Upper lobe of right lung (tissue), 1 donor: Measurements from ENCODE around the gene IFITM1. TPM values are rescaled to one million over a fixed set of nuclear protein-coding genes. Genes with fewer than 3 reads are reported as not detected.
A peak's percentile ranks its signal among the peaks of the same experiment; 100 is the strongest.
"Not testable (repeated sequence)": the region's sequence is repeated elsewhere in the genome, so short reads cannot be mapped to it uniquely, and the experiment has no call there.

ENCODE experiments used
- ATAC-seq: fragments of 200-7000 bp; cut with Tn5 transposase; one replicate; pipeline ENCODE4 v1.9.1; 2020; ENCODE audit warnings: mild to moderate bottlenecking, moderate library complexity
- DNase-seq: peaks from one replicate; pipeline ENCODE4 v3.0.0-alpha.2; 2020
- H3K27ac ChIP-seq: fragments of 200-600 bp; one replicate; pipeline ENCODE4 v1.8.0; 2022
- H3K27me3 ChIP-seq: fragments of 200-600 bp; one replicate; pipeline ENCODE4 v1.8.0; 2022; ENCODE audit warnings: mild to moderate bottlenecking
- H3K36me3 ChIP-seq: fragments of 200-600 bp; one replicate; pipeline ENCODE4 v1.8.0; 2022
- H3K4me1 ChIP-seq: fragments of 200-600 bp; one replicate; pipeline ENCODE4 v1.8.0; 2022
- H3K4me3 ChIP-seq: fragments of 200-600 bp; one replicate; pipeline ENCODE4 v1.8.0; 2022; ENCODE audit warnings: mild to moderate bottlenecking
- H3K9me3 ChIP-seq: fragments of 200-600 bp; one replicate; pipeline ENCODE4 v1.8.0; 2022
- intact Hi-C: fragments of 100-400 bp; cut with DNase I; formaldehyde crosslinking; loops from one replicate; pipeline ENCODE4 v1.11.0; 2022
- total RNA-seq: library from RNA; stranded (reverse); fragmentation: NEBNext Ultra II Directional; extraction: Animal tissue kit (Norgen Biotek cat#: 25700); gene quantifications from one replicate; pipeline ENCODE4 v1.2.1, GENCODE V29; 2021
- TF ChIP-seq, protein P1 (sequence below): fragments of 200-600 bp; IDR thresholded peaks from one replicate; pipeline ENCODE4 v1.8.0; 2022; ENCODE audit warnings: antibody characterized with exemption
- donor health status: DM: no; HTN: yes; CAD: no; lungs with severe emphysema.

IFITM1 gene
- total RNA-seq, 1 donor from 2014 or later = 128 TPM

DNA sequence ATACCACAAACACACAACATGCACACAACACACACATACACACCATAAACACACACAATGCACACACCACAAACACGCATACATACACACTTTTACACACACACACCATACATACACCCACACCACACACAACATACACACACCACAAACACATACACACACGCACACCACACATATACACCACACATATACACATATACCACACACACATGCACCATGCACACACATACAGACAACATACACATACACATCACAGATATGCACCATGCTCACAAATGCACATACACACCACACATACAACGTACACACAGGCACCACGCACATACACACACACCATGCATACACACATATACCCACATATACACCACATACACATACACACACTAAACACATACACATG is 43.7 kb downstream of the IFITM1 start:
- no peaks in the 10 kb centered on the region for H3K27me3 ChIP-seq
- H3K9me3 ChIP-seq = no peaks in the 10 kb centered on the region
- intact Hi-C loops = no loop called here
- H3K36me3 ChIP-seq = no peaks in the 10 kb centered on the region
- DNase-seq (no peak), ATAC-seq (no peak)
- TF ChIP-seq, protein P1, sequence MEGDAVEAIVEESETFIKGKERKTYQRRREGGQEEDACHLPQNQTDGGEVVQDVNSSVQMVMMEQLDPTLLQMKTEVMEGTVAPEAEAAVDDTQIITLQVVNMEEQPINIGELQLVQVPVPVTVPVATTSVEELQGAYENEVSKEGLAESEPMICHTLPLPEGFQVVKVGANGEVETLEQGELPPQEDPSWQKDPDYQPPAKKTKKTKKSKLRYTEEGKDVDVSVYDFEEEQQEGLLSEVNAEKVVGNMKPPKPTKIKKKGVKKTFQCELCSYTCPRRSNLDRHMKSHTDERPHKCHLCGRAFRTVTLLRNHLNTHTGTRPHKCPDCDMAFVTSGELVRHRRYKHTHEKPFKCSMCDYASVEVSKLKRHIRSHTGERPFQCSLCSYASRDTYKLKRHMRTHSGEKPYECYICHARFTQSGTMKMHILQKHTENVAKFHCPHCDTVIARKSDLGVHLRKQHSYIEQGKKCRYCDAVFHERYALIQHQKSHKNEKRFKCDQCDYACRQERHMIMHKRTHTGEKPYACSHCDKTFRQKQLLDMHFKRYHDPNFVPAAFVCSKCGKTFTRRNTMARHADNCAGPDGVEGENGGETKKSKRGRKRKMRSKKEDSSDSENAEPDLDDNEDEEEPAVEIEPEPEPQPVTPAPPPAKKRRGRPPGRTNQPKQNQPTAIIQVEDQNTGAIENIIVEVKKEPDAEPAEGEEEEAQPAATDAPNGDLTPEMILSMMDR = no peak
- H3K4me3 ChIP-seq = no peak overlapping the region
- no peak overlapping the region for H3K27ac ChIP-seq
- peaks cover 29% of the 10 kb centered on the region for H3K4me1 ChIP-seq

DNA sequence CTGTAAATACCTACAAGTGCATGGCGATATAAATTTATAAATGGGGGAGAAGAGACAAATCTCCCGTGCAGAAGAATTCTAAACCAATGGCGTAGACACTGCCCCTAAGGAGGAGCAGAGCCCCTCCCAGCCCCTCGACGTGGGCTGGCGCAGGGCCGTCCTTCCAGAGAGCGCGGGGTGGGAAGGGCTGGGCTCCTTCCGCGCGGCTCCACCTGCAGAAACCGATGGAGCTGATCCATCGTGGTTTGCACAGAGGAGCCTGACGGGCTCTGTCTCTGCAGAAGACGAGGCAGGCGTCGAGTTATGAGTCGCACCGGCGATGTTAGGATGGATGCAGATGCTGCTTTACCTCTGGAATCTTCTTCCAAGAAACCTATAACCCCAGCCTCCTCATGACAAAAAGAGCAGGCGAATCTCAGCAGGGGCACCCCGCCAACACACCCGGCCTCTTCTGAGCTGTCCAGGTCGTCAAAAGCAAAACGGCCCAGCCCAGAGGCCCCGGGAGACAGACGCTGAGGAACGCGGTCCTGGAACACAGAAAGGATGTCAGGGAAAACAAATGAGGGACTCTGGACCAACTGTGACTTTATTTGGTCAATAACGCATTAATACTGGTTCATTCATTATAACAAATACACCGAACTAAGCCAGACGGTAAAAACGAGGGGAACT is 44.4 kb downstream of the IFITM1 start:
- Histone ChIP-seq H3K4me3 (no peak overlapping the region), H3K36me3 (no peaks in the 10 kb centered on the region), H3K27me3 (no peaks in the 10 kb centered on the region), H3K27ac (no peak overlapping the region), H3K4me1 (peaks cover 22% of the 10 kb centered on the region), H3K9me3 (no peaks in the 10 kb centered on the region)
- TF ChIP-seq, protein P1 = no peak
- intact Hi-C loops = no loop called here
- DNase-seq = peak; percentile 48
- ATAC-seq = no peak

DNA sequence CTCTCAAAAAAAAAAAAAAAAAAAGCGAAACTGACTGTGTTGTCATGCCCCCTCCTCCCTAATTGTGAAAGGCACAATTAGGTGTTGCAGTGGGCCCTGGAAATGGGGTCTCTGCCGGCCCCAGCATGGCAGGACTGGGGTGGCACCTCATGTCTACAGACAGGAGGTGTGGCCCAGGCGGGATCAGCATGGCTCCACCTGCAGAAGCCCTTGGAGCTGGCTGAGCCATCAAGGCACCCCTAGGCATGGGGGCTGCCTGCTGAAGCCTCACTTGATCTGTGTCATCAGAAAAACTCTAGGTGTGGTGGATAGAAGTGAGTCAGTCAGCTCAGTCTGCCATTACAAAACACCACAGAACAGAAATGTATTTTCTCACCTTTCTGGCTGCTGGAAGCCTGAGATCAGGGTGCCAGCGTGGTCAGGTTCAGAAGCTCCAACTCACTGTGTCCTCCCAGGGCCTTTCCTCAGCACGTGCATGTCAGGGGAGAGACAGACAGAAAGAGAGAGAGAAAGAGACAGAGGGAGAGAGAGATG is 45.4 kb downstream of the IFITM1 start:
- no peaks in the 10 kb centered on the region for H3K9me3 ChIP-seq
- TF ChIP-seq, protein P1 = no peak
- no peak overlapping the region for H3K4me3 ChIP-seq
- H3K36me3 ChIP-seq = no peaks in the 10 kb centered on the region
- intact Hi-C loops = no loop called here
- H3K27ac ChIP-seq = no peak overlapping the region
- peaks cover 12% of the 10 kb centered on the region for H3K4me1 ChIP-seq
- no peaks in the 10 kb centered on the region for H3K27me3 ChIP-seq
- DNase-seq = no peak
- no peak for ATAC-seq

DNA sequence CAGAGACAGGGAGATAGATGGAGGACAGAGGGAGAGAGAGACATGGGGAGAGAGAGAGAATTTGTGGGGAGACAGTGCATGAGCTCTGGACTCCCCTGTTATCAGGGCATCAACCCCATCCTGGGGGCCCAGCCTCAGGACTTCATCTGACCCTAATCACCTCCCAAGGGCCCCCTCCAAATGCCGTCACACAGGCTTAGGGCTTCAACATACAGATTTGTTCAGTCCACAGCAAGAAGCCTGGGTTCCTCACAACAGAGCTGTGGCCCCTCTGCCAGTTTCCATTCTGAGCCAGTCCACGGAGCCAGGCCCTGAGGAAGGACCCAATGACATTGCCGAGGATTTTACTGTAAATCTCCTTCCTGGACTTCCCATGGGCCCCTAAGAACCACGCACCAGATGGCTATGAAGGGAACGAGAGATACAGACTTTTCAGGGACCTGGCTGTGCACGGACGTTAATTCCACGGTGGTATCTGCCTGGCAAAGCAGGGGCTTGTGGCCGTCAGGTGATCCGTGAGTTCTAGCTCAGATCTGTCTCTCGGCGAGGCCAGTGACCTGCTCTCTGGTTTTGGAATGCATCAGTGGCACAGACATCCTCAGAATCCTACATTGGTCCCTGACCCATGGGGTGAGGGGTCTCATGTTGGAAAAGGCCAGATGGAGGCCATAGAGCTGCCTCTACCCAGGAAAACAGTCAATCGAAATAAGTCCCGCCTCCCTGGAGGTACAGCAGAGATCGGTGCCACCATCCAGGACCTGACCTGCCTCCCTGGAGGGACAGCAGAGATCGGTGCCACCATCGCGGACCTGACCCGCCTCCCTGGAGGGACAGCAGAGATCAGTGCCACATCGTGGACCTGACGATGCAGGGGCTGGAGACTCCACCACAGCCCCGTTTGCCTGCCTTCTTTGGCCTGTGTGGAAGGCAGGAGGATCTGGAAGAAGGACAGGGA is 46.8 kb downstream of the IFITM1 start:
- Histone ChIP-seq H3K4me3 (no peak overlapping the region), H3K36me3 (no peaks in the 10 kb centered on the region), H3K27me3 (no peaks in the 10 kb centered on the region), H3K4me1 (peaks cover 2% of the 10 kb centered on the region), H3K27ac (no peak overlapping the region), H3K9me3 (no peaks in the 10 kb centered on the region)
- TF ChIP-seq, protein P1 = no peak
- intact Hi-C loops = no loop called here
- DNase-seq (no peak), ATAC-seq (peak; percentile 16)

DNA sequence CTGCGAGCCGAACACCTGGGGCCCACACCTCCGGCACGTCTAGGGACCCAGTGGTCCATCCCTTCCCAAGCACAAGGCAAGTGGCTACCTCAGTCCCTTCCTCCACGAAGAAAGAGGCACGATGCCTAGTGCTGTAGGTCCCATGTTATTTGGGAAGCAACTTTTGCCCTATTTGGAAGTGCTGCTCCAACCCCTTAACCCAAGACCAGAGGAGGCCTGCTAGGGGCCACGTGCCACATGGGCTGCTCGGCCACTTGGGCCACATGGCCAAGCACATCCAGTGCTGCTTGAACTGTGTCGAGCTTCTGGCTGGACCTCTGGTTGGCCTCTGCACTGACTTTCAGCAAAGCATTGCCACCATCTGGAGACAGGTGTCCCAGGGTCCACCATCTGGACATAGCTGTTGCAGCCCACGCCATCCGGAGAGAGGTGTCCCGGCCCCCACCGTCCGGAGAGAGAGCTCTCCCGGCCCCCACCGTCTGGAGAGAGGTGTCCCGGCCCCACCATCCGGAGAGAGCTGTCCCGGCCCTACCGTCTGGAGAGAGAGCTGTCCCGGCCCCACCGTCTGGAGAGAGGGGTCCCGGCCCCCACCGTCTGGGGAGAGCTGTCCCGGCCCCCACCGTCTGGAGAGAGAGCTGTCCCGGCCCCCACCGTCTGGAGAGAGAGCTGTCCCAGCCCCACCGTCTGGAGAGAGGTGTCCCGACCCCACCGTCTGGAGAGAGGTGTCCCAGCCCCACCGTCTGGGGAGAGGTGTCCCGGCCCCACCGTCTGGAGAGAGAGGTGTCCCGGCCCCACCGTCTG is 49.0 kb downstream of the IFITM1 start:
- intact Hi-C loops = no loop called here
- DNase-seq = peak; percentile 53
- H3K27ac ChIP-seq = no peak overlapping the region
- ATAC-seq = no peak
- H3K27me3 ChIP-seq = peaks cover 16% of the 10 kb centered on the region
- no peaks in the 10 kb centered on the region for H3K4me1 ChIP-seq
- TF ChIP-seq, protein P1 = no peak
- H3K4me3 ChIP-seq = no peak overlapping the region
- H3K36me3 ChIP-seq = no peaks in the 10 kb centered on the region
- H3K9me3 ChIP-seq = no peaks in the 10 kb centered on the region

DNA sequence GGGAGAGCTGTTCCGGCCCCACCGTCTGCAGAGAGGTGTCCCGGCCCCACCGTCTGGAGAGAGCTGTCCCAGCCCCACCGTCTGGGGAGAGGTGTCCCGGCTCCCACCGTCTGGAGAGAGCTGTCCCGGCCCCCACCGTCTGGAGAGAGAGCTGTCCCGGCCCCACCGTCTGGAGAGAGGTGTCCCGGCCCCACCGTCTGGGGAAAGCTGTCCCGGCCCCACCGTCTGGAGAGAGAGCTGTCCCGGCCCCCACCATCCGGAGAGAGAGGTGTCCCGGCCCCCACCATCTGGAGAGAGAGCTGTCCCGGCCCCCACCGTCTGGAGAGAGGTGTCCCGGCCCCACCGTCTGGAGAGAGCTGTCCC is 49.6 kb downstream of the IFITM1 start:
- H3K36me3 ChIP-seq, H3K27ac ChIP-seq, intact Hi-C loops, H3K4me1 ChIP-seq, H3K9me3 ChIP-seq, H3K4me3 ChIP-seq, ATAC-seq: not testable (repeated sequence)
- peak; percentile 52 for DNase-seq
- peaks cover 22% of the 10 kb centered on the region for H3K27me3 ChIP-seq
